GM19025 (cell line): ENCODE data around the gene STK32C.

Experiments used
- ATAC-seq: cut with Tn5 transposase; IDR thresholded peaks from one replicate; pipeline ENCODE4 v1.9.1; 2021; ENCODE audit warnings: mild to moderate bottlenecking, low read depth, moderate library complexity; ENCODE audit not compliant: unreplicated experiment

The STK32C gene

GRCh38 chr10:132176623-132177500 is 130.9 kb downstream of the STK32C start:
- ATAC-seq: no peak

- ATAC-seq: no peak
These were observed 131.7 kb downstream of the STK32C start for GRCh38 chr10:132175907-132176581.

GRCh38 chr10:132175408-132175807 is 132.3 kb downstream of the STK32C start:
- ATAC-seq: no peak

- no peak for ATAC-seq
These were observed 133.5 kb downstream of the STK32C start for GRCh38 chr10:132174237-132174636.

- ATAC-seq: no peak
These were observed 134.6 kb downstream of the STK32C start for GRCh38 chr10:132173185-132173584.

GRCh38 chr10:132172091-132173066 is 135.4 kb downstream of the STK32C start:
- ATAC-seq: no peak

- no peak for ATAC-seq
These were observed 137.0 kb downstream of the STK32C start for GRCh38 chr10:132170561-132171361.

GRCh38 chr10:132169766-132170560 is 137.8 kb downstream of the STK32C start:
- no peak for ATAC-seq

GRCh38 chr10:132169031-132169765 is 138.6 kb downstream of the STK32C start:
- no peak for ATAC-seq

GRCh38 chr10:132168571-132169030 is 139.1 kb downstream of the STK32C start:
- no peak for ATAC-seq

- ATAC-seq: no peak
These were observed 139.8 kb downstream of the STK32C start for GRCh38 chr10:132167976-132168375.

GRCh38 chr10:132167041-132167674 is 140.6 kb downstream of the STK32C start:
- ATAC-seq: no peak

- ATAC-seq: no peak
These were observed 141.4 kb downstream of the STK32C start for GRCh38 chr10:132166216-132166950.

- ATAC-seq: no peak
These were observed 142.3 kb downstream of the STK32C start for GRCh38 chr10:132165416-132165980.

- ATAC-seq: no peak
These were observed 142.9 kb downstream of the STK32C start for GRCh38 chr10:132164761-132165278.

- no peak for ATAC-seq
These were observed 143.8 kb downstream of the STK32C start for GRCh38 chr10:132163826-132164515.
